SK-N-SH (cell line): Measurements from ENCODE around the gene CCDC188. TPM values are rescaled to one million over a fixed set of nuclear protein-coding genes. Genes with fewer than 3 reads are reported as not detected.

Source experiments
- CTCF ChIA-PET: fragments of 300-600, 350-600 bp; formaldehyde crosslinking; extraction: SDS; loops from one replicate; lab custom pipeline; 2021; lab: Yijun Ruan, JAX
- POLR2A ChIA-PET: fragments of 350-600 bp; sonication (Branson Sonifier 250); formaldehyde crosslinking; extraction: SDS; loops from one replicate; lab custom pipeline; 2020; ENCODE audit warnings: antibody characterized with exemption, inconsistent platforms; lab: Yijun Ruan, JAX
- DNase-seq: peaks from one replicate; pipeline ENCODE4 v3.0.0; 2012
- H2AFZ ChIP-seq: fragments of 200-600 bp; sonication (generic); 2 replicates; pipeline ENCODE4 v1.8.1; 2016; ENCODE audit warnings: antibody characterized with exemption, mild to moderate bottlenecking, low read depth
- H3F3A ChIP-seq: fragments of 200-600 bp; sonication (generic); replicated peaks from 2 replicates; pipeline ENCODE3; 2016; ENCODE audit warnings: antibody characterized with exemption, mild to moderate bottlenecking; ENCODE audit not compliant: insufficient read depth
- H3K27ac ChIP-seq, 2 experiments: fragments of 200-500 bp in 1 of 2; fragments of 200-600 bp in 1 of 2; sonication (Bioruptor generic) in 1 of 2; sonication (generic), shearing (Covaris generic) in 1 of 2; 2 replicates each; pipeline versions ENCODE4 v1.5.1 to v1.6.1; 2014 to 2016; ENCODE audit warnings: low read depth in 2 of 2, inconsistent platforms in 1 of 2, low read length in 1 of 2, mild to moderate bottlenecking in 1 of 2, mixed read lengths in 1 of 2
- H3K27me3 ChIP-seq: fragments of 200-600 bp; sonication (generic), shearing (Covaris generic); 2 replicates; pipeline ENCODE4 v1.6.1; 2016; ENCODE audit warnings: mixed run types; ENCODE audit not compliant: insufficient read depth
- H3K36me3 ChIP-seq, 2 experiments: fragments of 200-500 bp in 1 of 2; fragments of 200-600 bp in 1 of 2; sonication (Bioruptor generic) in 1 of 2; sonication (generic) in 1 of 2; replicated peaks in 1 of 2; 2 replicates each; pipeline versions ENCODE3 to v1.5.1; 2014 to 2016; ENCODE audit warnings: low read length in 1 of 2, mild to moderate bottlenecking in 1 of 2; ENCODE audit not compliant: insufficient read depth in 2 of 2, control insufficient read depth in 1 of 2
- H3K4me1 ChIP-seq, 2 experiments: fragments of 200-500 bp in 1 of 2; fragments of 200-600 bp in 1 of 2; sonication (Bioruptor generic) in 1 of 2; sonication (generic), shearing (Covaris generic) in 1 of 2; 2 replicates each; pipeline versions ENCODE4 v1.5.1 to v1.6.1; 2014 to 2016; ENCODE audit warnings: low read depth in 1 of 2, low read length in 1 of 2, mixed run types in 1 of 2; ENCODE audit not compliant: insufficient read depth in 2 of 2, control insufficient read depth in 1 of 2
- H3K4me2 ChIP-seq: fragments of 200-600 bp; sonication (generic), shearing (Covaris generic); 2 replicates; pipeline ENCODE4 v1.6.1; 2017; ENCODE audit warnings: mixed run types
- H3K4me3 ChIP-seq, 2 experiments: fragments of 200-500 bp in 1 of 2; fragments of 200-600 bp in 1 of 2; sonication (Bioruptor generic) in 1 of 2; sonication (generic), shearing (Covaris generic) in 1 of 2; 2 replicates each; pipeline versions ENCODE4 v1.5.1 to v1.8.1; 2014 to 2016; ENCODE audit warnings: low read depth in 2 of 2, inconsistent platforms in 1 of 2, low read length in 1 of 2, mild to moderate bottlenecking in 1 of 2, mixed read lengths in 1 of 2, moderate library complexity in 1 of 2
- H3K79me2 ChIP-seq: fragments of 200-600 bp; sonication (generic); 2 replicates; pipeline ENCODE4 v1.8.1; 2017; ENCODE audit warnings: mild to moderate bottlenecking; ENCODE audit not compliant: insufficient read depth
- H3K9ac ChIP-seq: fragments of 200-600 bp; sonication (generic); 2 replicates; pipeline ENCODE4 v1.6.1; 2017; ENCODE audit warnings: mixed run types
- H3K9me2 ChIP-seq: fragments of 200-600 bp; sonication (generic); 2 replicates; pipeline ENCODE4 v1.6.1; 2017; ENCODE audit warnings: mixed run types
- H3K9me3 ChIP-seq: fragments of 200-600 bp; sonication (generic); 2 replicates; pipeline ENCODE4 v1.6.1; 2017; ENCODE audit warnings: mixed run types, mild to moderate bottlenecking, moderate library complexity
- H4K20me1 ChIP-seq: fragments of 200-600 bp; sonication (generic); 2 replicates; pipeline ENCODE4 v1.6.1; 2017; ENCODE audit warnings: mild to moderate bottlenecking, mixed run types; ENCODE audit not compliant: insufficient read depth
- CHD2 ChIP-seq: fragments of 150-350 bp; IDR thresholded peaks from 2 replicates; pipeline ENCODE4 v1.6.1; 2018; ENCODE audit warnings: low read length; ENCODE audit not compliant: partially characterized antibody
- ELF1 ChIP-seq: IDR thresholded peaks from 2 replicates; pipeline ENCODE4 v1.4.0; 2012
- EZH2phosphoT487 ChIP-seq: fragments of 200-600 bp; sonication (generic); IDR thresholded peaks from 2 replicates; pipeline ENCODE4 v1.6.1; 2017; ENCODE audit warnings: low read depth, mixed run types, mild to moderate bottlenecking, antibody characterized with exemption, moderate library complexity, borderline replicate concordance
- GABPA ChIP-seq: IDR thresholded peaks from 2 replicates; pipeline ENCODE4 v1.4.0; 2012; ENCODE audit warnings: low read depth, mild to moderate bottlenecking
- IRF3 ChIP-seq: fragments of 150-350 bp; IDR thresholded peaks from 2 replicates; pipeline ENCODE4 v1.6.1; 2016; ENCODE audit warnings: mild to moderate bottlenecking, low read depth, low read length
- MAX ChIP-seq: IDR thresholded peaks from 2 replicates; pipeline ENCODE4 v1.4.0; 2012; ENCODE audit warnings: low read depth
- MXI1 ChIP-seq: IDR thresholded peaks from 2 replicates; pipeline ENCODE4 v1.6.1; 2012; ENCODE audit warnings: mild to moderate bottlenecking, low read depth, low read length, improper control_type of control experiment
- NFIC ChIP-seq: IDR thresholded peaks from 2 replicates; pipeline ENCODE4 v1.4.0; 2012; ENCODE audit warnings: borderline replicate concordance
- POLR2AphosphoS5 ChIP-seq: IDR thresholded peaks from 2 replicates; pipeline ENCODE4 v1.6.1; 2012; ENCODE audit warnings: low read depth, low read length
- RCOR1 ChIP-seq: fragments of 150-350 bp; IDR thresholded peaks from 2 replicates; pipeline ENCODE4 v1.6.1; 2017; ENCODE audit warnings: antibody characterized with exemption, low read length
- RFX5 ChIP-seq: IDR thresholded peaks from 2 replicates; pipeline ENCODE4 v1.6.1; 2012; ENCODE audit warnings: mild to moderate bottlenecking, improper control_type of control experiment, low read length
- RXRA ChIP-seq: IDR thresholded peaks from 2 replicates; pipeline ENCODE4 v1.4.0; 2012; ENCODE audit warnings: low read depth, mild to moderate bottlenecking, borderline replicate concordance
- SMC3 ChIP-seq: IDR thresholded peaks from 2 replicates; pipeline ENCODE4 v1.6.1; 2012; ENCODE audit warnings: low read depth, low read length, improper control_type of control experiment
- TAF1 ChIP-seq: IDR thresholded peaks from 2 replicates; pipeline ENCODE4 v1.6.1; 2012; ENCODE audit warnings: low read depth, mild to moderate bottlenecking, low read length, moderate library complexity, borderline replicate concordance
- TCF12 ChIP-seq: IDR thresholded peaks from 2 replicates; pipeline ENCODE4 v1.4.0; 2012
- YY1 ChIP-seq: IDR thresholded peaks from 2 replicates; pipeline ENCODE4 v1.4.0; 2012; ENCODE audit warnings: low read depth, mild to moderate bottlenecking
- WGBS: methylation state at CpG from one replicate; pipeline ENCODE4 v1.1.6; 2017; ENCODE audit warnings: low lambda C conversion rate; 5-methylcytosine and 5-hydroxymethylcytosine counted together
- polyA plus RNA-seq, 3 experiments: library from polyadenylated mRNA; depleted of rRNA; stranded (reverse); fragments of >200 nt; gene quantifications; 2 replicates each; pipeline ENCODE4 v1.2.3, GENCODE V29; 2012
- TF ChIP-seq, protein P1 (sequence below): IDR thresholded peaks from 2 replicates; pipeline ENCODE4 v1.4.0; 2012; ENCODE audit warnings: low read depth, borderline replicate concordance
- TF ChIP-seq, protein P2 (sequence below): fragments of 200-600 bp; sonication (generic); IDR thresholded peaks from 2 replicates; pipeline ENCODE4 v1.6.1; 2017; ENCODE audit warnings: antibody characterized with exemption, mild to moderate bottlenecking, moderate library complexity

Gene CCDC188
- polyA plus RNA-seq, 1 of the 3 experiments (the other 2 are of a cell fraction), result 21.1 TPM

GRCh38 chr22:20107471-20107901 is 43.4 kb downstream of the CCDC188 start:
- Histone ChIP-seq H3K9ac (no peak overlapping the region), H2AFZ (no peak overlapping the region), H3K4me1 (no peaks in the 10 kb centered on the region; a peak in 1 of 4 replicates), H4K20me1 (peaks cover 22% of the 10 kb centered on the region; the same call in 1 of the 2 replicates), H3F3A (peaks cover 16% of the 10 kb centered on the region), H3K9me2 (no peaks in the 10 kb centered on the region), H3K4me3 (no peak overlapping the region), H3K27me3 (no peaks in the 10 kb centered on the region), H3K27ac (no peak overlapping the region), H3K4me2 (no peak overlapping the region), H3K36me3 (peaks cover 30 to 91% of the 10 kb centered on the region in 2 experiments), H3K9me3 (no peaks in the 10 kb centered on the region), H3K79me2 (peaks cover 28% of the 10 kb centered on the region)
- TF ChIP-seq EZH2phosphoT487, result no peak
- no peak for TF ChIP-seq RFX5
- TF ChIP-seq, protein P1, sequence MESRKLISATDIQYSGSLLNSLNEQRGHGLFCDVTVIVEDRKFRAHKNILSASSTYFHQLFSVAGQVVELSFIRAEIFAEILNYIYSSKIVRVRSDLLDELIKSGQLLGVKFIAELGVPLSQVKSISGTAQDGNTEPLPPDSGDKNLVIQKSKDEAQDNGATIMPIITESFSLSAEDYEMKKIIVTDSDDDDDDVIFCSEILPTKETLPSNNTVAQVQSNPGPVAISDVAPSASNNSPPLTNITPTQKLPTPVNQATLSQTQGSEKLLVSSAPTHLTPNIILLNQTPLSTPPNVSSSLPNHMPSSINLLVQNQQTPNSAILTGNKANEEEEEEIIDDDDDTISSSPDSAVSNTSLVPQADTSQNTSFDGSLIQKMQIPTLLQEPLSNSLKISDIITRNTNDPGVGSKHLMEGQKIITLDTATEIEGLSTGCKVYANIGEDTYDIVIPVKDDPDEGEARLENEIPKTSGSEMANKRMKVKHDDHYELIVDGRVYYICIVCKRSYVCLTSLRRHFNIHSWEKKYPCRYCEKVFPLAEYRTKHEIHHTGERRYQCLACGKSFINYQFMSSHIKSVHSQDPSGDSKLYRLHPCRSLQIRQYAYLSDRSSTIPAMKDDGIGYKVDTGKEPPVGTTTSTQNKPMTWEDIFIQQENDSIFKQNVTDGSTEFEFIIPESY, result no peak
- no peak for TF ChIP-seq MAX
- TF ChIP-seq GABPA, result no peak
- no peak for TF ChIP-seq SMC3
- TF ChIP-seq IRF3, result no peak
- no peak for TF ChIP-seq RCOR1
- 100% methylated on average over 1 of the region's 7 CpGs for WGBS
- ChIA-PET POLR2A (no interaction called here), CTCF (no interaction called here)
- no peak for DNase-seq

DNA sequence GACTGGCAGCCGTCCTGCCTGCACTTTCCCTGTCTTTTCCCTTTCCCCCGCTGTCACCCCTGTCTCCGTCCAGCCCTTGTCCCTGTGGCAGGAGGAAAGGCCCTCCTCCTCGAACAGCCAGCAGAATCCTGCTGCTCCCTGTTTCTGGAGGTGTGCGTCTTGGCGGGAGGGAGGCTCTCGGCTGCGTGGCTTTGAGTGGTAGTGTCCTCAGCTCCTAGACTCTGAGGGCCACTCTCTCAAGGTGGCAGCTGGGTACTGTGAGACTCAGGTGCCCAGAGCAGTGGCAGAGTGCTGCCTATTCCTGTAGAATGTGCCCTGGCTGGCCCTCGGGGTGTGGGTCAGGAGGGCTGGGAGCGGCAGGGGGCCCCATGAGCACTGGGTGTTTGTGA is 44.0 kb downstream of the CCDC188 start:
- H3K9me2 ChIP-seq, result no peaks in the 10 kb centered on the region
- no peak overlapping the region for H3K4me2 ChIP-seq
- ChIA-PET POLR2A (no interaction called here), CTCF (no interaction called here)
- H3K79me2 ChIP-seq, result peaks cover 34% of the 10 kb centered on the region
- H4K20me1 ChIP-seq, result peaks cover 22% of the 10 kb centered on the region; the same call in 1 of the 2 replicates
- no peaks in the 10 kb centered on the region for H3K27me3 ChIP-seq
- no peaks in the 10 kb centered on the region; a peak in 1 of 4 replicates for H3K4me1 ChIP-seq
- no peak overlapping the region for H3K4me3 ChIP-seq
- no peak overlapping the region for H3K9ac ChIP-seq
- H3F3A ChIP-seq, result peaks cover 17% of the 10 kb centered on the region
- H3K36me3 ChIP-seq, result peaks cover 30 to 91% of the 10 kb centered on the region in 2 experiments
- H3K9me3 ChIP-seq, result no peaks in the 10 kb centered on the region
- no peak for DNase-seq
- no peak overlapping the region for H2AFZ ChIP-seq
- TF ChIP-seq ELF1 (no peak), MXI1 (no peak), RCOR1 (no peak), RXRA (no peak), TAF1 (no peak), YY1 (no peak), POLR2AphosphoS5 (no peak), TCF12 (no peak), NFIC (no peak), IRF3 (no peak), CHD2 (no peak), MAX (no peak), SMC3 (no peak), GABPA (no peak)
- TF ChIP-seq, protein P2, sequence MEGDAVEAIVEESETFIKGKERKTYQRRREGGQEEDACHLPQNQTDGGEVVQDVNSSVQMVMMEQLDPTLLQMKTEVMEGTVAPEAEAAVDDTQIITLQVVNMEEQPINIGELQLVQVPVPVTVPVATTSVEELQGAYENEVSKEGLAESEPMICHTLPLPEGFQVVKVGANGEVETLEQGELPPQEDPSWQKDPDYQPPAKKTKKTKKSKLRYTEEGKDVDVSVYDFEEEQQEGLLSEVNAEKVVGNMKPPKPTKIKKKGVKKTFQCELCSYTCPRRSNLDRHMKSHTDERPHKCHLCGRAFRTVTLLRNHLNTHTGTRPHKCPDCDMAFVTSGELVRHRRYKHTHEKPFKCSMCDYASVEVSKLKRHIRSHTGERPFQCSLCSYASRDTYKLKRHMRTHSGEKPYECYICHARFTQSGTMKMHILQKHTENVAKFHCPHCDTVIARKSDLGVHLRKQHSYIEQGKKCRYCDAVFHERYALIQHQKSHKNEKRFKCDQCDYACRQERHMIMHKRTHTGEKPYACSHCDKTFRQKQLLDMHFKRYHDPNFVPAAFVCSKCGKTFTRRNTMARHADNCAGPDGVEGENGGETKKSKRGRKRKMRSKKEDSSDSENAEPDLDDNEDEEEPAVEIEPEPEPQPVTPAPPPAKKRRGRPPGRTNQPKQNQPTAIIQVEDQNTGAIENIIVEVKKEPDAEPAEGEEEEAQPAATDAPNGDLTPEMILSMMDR, result no peak
- TF ChIP-seq, all 33 proteins: peak for 0
- 89% methylated on average over 10 of the region's 10 CpGs for WGBS
- no peak overlapping the region for H3K27ac ChIP-seq
